ENCODE results near the gene PSEN1.

Gene PSEN1

GRCh38 chr14:73258845-73259611 lies 122.7 kb downstream of the PSEN1 start:
- no peak for DNase-seq

DNA sequence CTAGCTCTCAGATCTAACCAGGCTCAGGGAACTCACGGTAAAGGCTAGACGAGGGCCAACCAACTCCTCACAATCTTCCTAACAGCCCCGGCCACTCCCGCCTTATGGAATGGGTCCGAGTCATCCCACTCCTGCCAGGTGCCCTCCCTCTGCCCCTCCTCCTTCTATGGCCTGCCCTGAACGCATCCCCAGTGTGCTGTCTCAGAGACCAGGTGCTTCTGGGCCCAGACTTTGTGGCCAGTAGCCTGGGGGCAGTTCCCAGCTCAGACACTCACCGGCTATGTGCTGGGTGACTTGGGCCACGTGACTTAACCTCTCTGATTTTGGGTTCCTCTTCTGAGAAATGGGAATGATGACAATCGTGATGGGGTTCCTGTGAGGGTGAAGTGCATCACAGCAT lies 123.5 kb downstream of the PSEN1 start:
- DNase-seq, result no peak

- no peak for DNase-seq
These were observed 124.3 kb downstream of the PSEN1 start for GRCh38 chr14:73260574-73260973.

DNA sequence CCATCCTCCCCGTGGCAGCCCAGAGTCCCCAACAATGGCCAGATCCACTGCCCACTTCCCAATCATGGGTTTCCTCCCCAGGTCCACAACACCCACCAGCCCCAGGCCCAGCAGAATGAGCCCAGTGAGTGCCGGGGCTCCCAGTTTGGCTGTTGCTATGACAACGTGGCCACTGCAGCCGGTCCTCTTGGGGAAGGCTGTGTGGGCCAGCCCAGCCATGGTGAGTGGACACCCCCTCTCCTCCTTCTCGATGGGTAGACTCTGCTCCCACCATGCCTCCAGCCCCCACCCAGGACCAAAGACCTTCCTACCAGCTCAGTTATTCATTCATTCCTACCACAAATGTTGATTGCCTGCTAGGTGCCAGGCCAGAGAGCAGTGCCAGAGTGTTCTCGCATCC lies 124.8 kb downstream of the PSEN1 start:
- DNase-seq, result no peak

- no peak for DNase-seq
These were observed 125.5 kb downstream of the PSEN1 start for GRCh38 chr14:73261520-73262426.

GRCh38 chr14:73262427-73263183 lies 126.3 kb downstream of the PSEN1 start:
- no peak for DNase-seq

DNA sequence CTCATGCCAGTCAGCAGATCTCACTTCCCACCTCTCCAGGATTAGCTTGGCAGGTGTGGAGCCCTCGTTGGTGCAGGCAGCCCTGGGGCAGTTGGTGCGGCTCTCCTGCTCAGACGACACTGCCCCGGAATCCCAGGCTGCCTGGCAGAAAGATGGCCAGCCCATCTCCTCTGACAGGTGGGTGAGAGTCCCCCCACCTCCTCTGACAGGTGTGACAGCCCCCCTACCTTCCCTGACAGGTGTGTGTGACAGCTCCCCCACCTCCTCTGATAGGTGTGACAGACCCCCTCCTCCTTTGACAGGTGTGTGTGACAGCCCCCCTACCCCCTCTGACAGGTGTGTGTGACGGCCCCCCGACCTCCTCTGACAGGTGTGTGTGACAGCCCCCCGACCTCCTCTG lies 127.3 kb downstream of the PSEN1 start:
- no peak for DNase-seq

- no peak for DNase-seq
These were observed 128.0 kb downstream of the PSEN1 start for GRCh38 chr14:73264080-73264884.

DNA sequence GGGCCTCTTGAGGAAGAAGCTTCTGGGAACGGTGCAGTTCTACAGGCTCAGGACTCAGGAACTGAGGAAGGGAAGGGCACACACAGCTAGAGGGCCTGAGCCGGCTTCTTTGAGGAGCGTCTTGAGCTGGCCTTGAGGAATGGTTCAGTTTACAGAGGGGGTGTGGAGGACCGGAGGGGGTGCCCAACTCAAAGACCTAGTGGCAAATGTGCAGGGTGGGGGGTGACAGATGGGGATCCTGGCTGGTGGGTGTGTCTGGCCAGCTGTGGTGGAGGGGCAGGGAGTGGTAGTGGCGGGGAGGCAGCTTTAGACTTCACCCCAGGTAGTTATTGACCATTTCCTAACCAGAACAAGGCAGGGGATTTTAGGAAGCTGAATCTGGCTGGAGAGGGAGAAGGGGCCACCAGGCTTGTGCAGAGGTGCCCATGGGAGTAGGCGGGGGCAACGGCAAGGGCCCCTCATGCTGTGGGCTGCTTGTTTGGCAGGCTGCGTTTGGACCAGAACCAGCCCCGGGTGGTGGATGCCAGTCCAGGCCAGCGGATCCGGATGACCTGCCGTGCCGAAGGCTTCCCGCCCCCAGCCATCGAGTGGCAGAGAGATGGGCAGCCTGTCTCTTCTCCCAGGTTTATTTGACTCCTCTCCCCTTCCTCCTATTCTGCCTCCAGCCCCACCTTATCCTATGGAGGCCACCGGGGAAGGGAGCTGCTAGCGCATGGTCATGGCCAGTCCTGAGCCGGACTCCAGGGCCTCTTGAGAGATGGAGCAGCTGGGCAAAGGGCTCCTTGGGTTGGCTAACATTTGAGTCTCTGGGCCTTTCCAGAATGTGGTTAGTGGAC lies 128.8 kb downstream of the PSEN1 start:
- DNase-seq, result no peak

DNA sequence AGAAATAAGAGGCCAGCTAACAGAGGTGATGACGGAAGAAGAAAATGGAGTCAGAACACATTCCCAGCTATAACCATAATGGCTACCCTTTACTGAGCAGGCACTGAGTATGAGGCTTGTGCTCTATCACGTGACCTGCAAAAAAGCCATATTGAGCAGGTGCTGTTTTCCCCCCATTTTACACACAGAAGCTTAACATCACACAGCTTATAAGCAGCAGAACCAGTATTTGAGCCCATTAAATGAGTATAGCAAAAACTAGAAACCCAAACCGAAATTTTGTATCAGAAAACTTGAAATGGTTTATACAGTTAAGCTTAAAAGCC lies 129.4 kb downstream of the PSEN1 start:
- no peak for DNase-seq

GRCh38 chr14:73266317-73266716 lies 130.0 kb downstream of the PSEN1 start:
- no peak for DNase-seq

DNA sequence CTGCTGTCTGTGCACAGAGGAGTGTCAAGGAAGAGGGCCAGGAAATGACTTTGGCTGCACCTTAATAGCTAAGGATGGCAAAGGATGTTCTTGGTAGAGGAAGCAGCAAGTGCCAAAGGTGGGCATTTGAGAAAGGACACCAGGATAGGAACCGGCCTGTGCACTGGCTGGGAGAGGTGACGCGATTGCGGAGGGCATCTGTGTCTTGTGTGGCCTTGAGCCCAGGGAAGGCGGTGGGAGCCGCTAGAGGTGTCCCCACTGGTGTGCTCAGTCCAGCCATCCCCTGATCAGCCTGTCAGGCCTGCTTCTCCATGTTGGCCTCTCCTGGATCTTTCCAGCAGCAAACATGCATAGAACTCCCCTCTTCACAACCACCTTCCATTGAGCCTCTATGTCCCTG lies 131.2 kb downstream of the PSEN1 start:
- DNase-seq, result no peak

- no peak for DNase-seq
These were observed 133.6 kb downstream of the PSEN1 start for GRCh38 chr14:73269729-73270531.

DNA sequence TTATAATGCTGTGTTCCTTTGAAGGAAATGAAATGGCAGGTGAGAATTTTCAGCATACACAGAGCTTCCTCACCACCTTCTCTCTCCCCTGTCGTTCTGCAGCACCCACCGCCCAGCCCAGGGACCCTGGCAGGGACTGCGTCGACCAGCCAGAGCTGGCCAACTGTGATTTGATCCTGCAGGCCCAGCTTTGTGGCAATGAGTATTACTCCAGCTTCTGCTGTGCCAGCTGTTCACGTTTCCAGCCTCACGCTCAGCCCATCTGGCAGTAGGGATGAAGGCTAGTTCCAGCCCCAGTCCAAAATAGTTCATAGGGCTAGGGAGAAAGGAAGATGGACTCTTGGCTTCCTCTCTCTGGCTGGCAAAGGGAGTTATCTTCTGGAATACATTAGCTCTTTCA lies 136.1 kb downstream of the PSEN1 start:
- DNase-seq, result no peak

Measured in NCI-H1417 treated with DMSO at 0.1 percent for 48 hours (cell line).